AG09319 (cell line): ENCODE results near the gene IP6K3.

Experiments
- DNase-seq: peaks from one replicate; pipeline ENCODE4 v3.0.0-alpha.2; 2010; ENCODE audit warnings: low read depth; ENCODE audit errors: extremely low read depth
- CTCF ChIP-seq: IDR thresholded peaks from 2 replicates; pipeline ENCODE4 v1.5.1; 2011; ENCODE audit warnings: low read depth, mild to moderate bottlenecking, inconsistent platforms, low read length, moderate library complexity

Gene IP6K3

DNA sequence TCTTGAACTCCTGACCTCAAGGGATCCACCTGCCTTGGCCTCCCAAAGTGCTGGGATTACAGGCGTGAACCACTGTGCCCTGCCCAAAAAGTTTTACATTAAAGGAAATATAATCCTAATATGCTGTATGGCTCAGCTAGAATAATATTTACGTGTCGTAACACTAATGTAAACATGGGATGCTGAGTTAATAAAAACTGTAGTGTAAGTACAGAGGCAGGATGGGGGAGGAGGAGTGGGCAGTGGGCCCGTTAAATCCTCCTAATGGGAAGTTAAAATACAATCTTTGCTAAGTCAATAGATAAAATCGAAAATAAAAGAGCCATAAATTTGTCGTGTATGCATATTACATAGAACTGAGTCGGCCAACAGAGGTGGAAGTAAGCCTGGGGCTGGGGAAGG, 12.1 kb upstream of the IP6K3 start:
- no peak for TF ChIP-seq CTCF
- DNase-seq, result no peak

DNA sequence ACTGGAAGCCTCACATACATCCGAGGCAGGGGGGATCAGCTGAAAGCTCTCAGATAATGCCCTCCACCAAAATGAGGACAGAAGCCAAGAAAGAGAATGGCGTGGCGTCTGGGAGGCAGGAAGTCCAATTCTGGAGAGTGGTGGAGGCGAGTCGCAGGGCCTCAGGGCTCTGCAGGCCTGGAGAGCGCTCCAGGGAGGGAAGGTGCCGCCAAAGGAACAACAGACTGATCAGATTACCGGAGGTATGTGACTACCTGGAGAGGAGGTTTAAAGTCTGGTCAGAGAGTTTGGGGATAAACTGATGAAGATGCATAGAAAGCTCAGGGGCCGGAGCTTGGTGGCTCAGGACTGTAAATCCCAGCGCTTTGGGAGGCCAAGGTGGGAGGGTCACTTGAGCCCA, 11.2 kb upstream of the IP6K3 start:
- no peak for TF ChIP-seq CTCF
- DNase-seq, result no peak

DNA sequence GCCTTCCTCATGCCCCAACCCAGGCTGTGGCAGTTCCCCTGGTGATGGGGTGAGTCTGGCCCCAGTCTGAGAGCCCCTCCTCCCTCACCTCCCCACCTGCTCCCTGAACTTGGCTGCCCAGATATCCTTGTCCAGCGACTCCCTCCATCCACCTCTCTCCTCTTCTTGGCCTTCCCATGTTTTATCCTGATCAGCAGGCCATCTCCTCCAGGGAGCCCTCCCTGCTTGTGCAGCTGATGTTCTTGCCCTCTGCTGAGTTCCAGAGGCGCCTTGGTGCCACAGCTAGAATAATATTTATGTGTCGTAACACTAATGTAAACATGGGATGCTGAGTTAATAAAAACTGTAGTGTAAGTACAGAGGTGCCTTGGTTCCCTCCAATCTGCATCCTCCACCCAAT, 10.4 kb upstream of the IP6K3 start:
- no peak for TF ChIP-seq CTCF
- DNase-seq, result no peak

GRCh38 chr6:33756211-33756954, 9.7 kb upstream of the IP6K3 start:
- DNase-seq, result no peak
- no peak for TF ChIP-seq CTCF

DNA sequence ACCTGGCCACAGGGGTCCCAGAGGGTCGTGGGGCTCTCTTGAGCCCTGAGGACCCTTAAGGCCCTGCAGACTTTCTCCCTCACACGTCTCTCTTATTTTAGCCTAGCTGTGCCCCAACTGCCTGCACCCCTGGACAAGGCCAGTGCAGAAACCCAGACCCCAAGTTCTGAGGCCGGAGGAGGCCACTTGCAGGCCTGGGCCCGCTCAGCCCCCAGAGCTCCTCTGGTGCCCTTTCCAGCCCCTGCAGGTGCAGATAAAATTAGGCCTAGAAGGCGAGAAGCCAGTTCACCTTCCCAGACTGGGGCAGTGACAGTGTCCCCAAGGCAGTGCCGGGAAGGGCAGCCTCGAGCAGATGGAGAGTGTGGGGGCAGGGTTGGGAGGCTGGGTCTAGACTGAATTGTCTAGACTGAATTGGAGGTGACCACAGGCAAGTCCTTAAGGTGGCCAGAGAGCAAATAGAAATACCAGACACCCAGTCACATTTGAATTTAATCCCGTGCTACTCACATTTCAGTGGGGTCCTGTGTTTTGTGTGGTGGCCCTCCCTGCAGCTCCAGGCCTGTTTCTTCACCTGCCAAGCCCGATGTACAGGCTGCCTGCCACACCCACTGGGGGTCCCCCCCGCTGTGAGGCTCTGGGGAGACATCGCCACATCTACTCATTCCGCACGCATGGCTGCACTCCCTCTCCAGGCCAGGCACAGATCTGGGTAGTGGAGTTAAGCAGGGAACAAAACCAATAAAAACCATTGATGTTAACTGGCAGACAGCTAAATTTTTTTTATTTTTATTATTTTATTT, 8.6 kb upstream of the IP6K3 start:
- DNase-seq, result no peak
- TF ChIP-seq CTCF, result no peak

DNA sequence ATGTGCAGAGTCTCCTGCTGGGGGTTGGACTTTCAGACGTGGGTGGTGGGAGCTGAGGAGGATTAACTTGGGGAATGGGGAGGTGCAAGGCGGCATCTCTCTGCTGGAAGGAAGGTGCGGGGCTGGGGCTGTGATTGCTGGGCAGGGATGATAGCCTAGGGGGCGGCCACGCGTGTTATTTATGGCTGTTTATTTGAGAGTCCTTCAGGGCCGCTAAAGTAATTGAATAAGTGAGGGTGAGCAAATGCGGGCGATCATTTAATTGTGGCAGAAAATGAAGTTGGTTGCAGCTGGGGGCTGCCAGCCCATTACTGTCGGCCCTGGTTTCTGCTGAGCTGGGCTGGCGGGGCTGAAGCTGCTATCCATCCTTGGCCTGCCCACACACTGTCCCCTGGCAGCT, 7.5 kb upstream of the IP6K3 start:
- TF ChIP-seq CTCF, result no peak
- DNase-seq, result no peak

GRCh38 chr6:33752646-33753015, 5.9 kb upstream of the IP6K3 start:
- no peak for TF ChIP-seq CTCF
- no peak for DNase-seq
